Stimulated activated CD4-positive, alpha-beta T cell treated with anti-CD3 and anti-CD28 coated beads, Interleukin-4, amount 100 ng/mL, for 24 hours (primary cell): ENCODE data around the gene DGKI.

Experiments used
- DNase-seq: peaks from one replicate; pipeline ENCODE4 v3.0.0-alpha.2; 2020

DGKI gene

GRCh38 chr7:137871170-137871915 is 24.6 kb upstream of the DGKI start:
- no peak for DNase-seq

- DNase-seq: no peak
These were observed 23.9 kb upstream of the DGKI start for GRCh38 chr7:137870684-137871083.

- DNase-seq: no peak
These were observed 23.3 kb upstream of the DGKI start for GRCh38 chr7:137870078-137870477.

- DNase-seq: no peak
These were observed 22.5 kb upstream of the DGKI start for GRCh38 chr7:137869260-137869659.

GRCh38 chr7:137867289-137867688 is 20.5 kb upstream of the DGKI start:
- DNase-seq: no peak

- no peak for DNase-seq
These were observed 19.0 kb upstream of the DGKI start for GRCh38 chr7:137865764-137866163.

GRCh38 chr7:137862964-137863363 is 16.2 kb upstream of the DGKI start:
- no peak for DNase-seq

- DNase-seq: no peak
These were observed 15.6 kb upstream of the DGKI start for GRCh38 chr7:137862358-137862757.

GRCh38 chr7:137860542-137860941 is 13.8 kb upstream of the DGKI start:
- DNase-seq: no peak

- no peak for DNase-seq
These were observed 6.3 kb upstream of the DGKI start for GRCh38 chr7:137853053-137853452.

- DNase-seq: no peak
These were observed 5.3 kb upstream of the DGKI start for GRCh38 chr7:137852108-137852507.

- DNase-seq: no peak
These were observed 4.5 kb upstream of the DGKI start for GRCh38 chr7:137850972-137851945.

- no peak for DNase-seq
These were observed 3.8 kb upstream of the DGKI start for GRCh38 chr7:137850571-137850970.

GRCh38 chr7:137848095-137848494 is 1.3 kb upstream of the DGKI start:
- no peak for DNase-seq

- DNase-seq: no peak
These were observed 835 bp upstream of the DGKI start for GRCh38 chr7:137847568-137848050.

GRCh38 chr7:137846549-137846826 is 286 bp downstream of the DGKI start:
- no peak for DNase-seq

- no peak for DNase-seq
These were observed 1.9 kb downstream of the DGKI start for GRCh38 chr7:137844677-137845425.

GRCh38 chr7:137839903-137840779 is 6.6 kb downstream of the DGKI start:
- no peak for DNase-seq

GRCh38 chr7:137838706-137839315 is 8.0 kb downstream of the DGKI start:
- no peak for DNase-seq

GRCh38 chr7:137836541-137836940 is 10.2 kb downstream of the DGKI start:
- no peak for DNase-seq

GRCh38 chr7:137836113-137836509 is 10.7 kb downstream of the DGKI start:
- no peak for DNase-seq
